Stimulated activated CD4-positive, alpha-beta T cell treated with anti-CD3 and anti-CD28 coated beads, Interleukin-4, amount 100 ng/mL, for 48 hours (primary cell): ENCODE data around the gene GANC.

Source experiments
- DNase-seq, 2 donors: peaks; one replicate each; pipeline ENCODE4 v3.0.0-alpha.2; 2020; ENCODE audit warnings: low read depth in 2 of 2

GANC gene

GRCh38 chr15:42384597-42384996 is 111.6 kb downstream of the GANC start:
- DNase-seq: no peak

- DNase-seq: peak in 1 of 2 donors; percentile 12
Measured at GRCh38 chr15:42385206-42385979, 112.4 kb downstream of the GANC start.

GRCh38 chr15:42385980-42386700 is 113.1 kb downstream of the GANC start:
- no peak for DNase-seq

- DNase-seq: no peak
Measured at GRCh38 chr15:42387603-42388002, 114.6 kb downstream of the GANC start.

GRCh38 chr15:42392309-42393024 is 119.5 kb downstream of the GANC start:
- DNase-seq: no peak

GRCh38 chr15:42394106-42394505 is 121.1 kb downstream of the GANC start:
- no peak for DNase-seq

GRCh38 chr15:42395838-42396237 is 122.8 kb downstream of the GANC start:
- no peak for DNase-seq

GRCh38 chr15:42401544-42402454 is 128.8 kb downstream of the GANC start:
- no peak for DNase-seq

GRCh38 chr15:42402455-42403205 is 129.6 kb downstream of the GANC start:
- DNase-seq: no peak

GRCh38 chr15:42403389-42403788 is 130.4 kb downstream of the GANC start:
- DNase-seq: no peak

GRCh38 chr15:42404461-42405235 is 131.6 kb downstream of the GANC start:
- DNase-seq: no peak

- no peak for DNase-seq
Measured at GRCh38 chr15:42405863-42406482, 133.0 kb downstream of the GANC start.
